Germinal center (tissue), 1 donor: ENCODE data around the gene NKAIN4.

ENCODE experiments used
- DNase-seq: peaks from one replicate; pipeline ENCODE4 v3.0.0; 2012; ENCODE audit warnings: mixed read lengths, low spot score

Gene NKAIN4

DNA sequence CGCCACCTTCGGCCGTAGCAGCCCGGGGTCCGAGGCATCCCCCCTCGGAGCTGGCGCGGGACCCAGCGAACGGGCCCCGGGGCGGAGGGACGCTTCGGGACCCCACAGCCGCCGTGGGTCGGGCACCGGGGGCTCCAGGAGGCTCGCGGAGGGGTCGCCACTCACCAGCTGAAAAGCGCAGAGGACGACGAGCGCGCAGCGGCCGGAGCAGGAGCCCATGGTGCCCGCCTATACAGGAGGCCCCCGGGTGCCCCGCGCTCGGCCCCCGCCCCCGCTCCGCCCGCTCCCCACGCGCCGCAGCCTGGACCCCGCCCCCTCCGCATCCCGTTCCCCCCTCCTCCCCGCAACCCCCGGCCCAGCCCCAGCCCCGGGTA is at the start of gene NKAIN4:
Gene NKAIN4 (minus strand): TSS at position 232 of the 374 bp plus-strand sequence. CDS start 13 bp downstream, at position 219.
- DNase-seq = no peak

DNA sequence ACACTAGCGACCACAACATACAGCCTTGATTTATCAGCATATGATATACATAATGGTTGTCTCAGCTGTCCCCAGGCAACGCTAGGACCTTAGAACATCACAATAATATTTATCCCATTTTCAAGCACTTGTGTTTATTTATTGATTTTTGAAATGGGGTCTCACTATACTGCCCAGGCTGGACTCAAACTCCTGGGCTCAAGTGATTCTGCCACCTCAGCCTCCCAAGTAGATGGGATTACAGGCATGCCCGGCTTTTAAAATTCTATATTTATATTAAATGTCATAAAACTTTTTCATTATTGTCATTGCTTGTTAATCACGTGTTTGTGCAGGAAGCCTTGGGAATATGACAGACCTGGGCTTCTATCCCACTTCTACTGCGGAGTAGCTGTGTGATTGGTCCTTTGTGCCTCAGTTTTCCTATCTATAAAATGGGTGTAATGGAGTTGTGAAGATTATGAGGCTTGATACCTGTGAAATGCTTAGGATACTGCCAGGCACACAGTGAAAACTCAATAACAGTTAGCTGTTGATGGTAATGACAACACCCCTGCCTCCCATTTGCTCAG is 48.9 kb upstream of the NKAIN4 start:
- no peak for DNase-seq

- no peak for DNase-seq
These were observed 47.4 kb upstream of the NKAIN4 start for GRCh38 chr20:63301671-63302070.

DNA sequence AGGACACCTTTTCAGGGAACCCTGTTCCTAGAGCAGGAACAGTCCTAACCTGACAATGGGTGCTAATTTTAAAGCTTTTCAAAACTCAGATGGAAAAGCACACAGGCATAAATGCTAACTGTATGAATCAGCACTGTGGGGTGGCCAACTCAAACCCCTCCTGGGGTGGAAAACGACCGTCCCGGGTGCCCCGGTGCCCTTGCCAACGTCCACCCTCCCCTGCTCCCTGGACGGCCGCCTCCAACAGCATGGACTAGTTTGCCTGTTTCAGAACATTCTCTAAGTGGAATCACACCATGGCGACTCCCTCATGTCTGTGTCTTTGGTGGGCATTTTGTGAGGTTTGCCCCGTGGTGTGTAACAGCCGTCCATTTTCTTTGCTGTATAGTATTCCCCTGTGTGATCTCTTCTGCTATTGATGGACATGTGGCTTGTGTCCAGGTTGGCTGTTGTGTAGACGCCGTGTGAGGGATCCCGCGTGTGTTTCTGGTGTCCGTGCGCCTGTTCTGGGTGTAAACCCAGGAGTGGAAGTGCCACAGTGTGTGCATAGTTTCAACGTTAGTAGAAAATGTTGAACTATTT is 44.6 kb upstream of the NKAIN4 start:
- DNase-seq = no peak

GRCh38 chr20:63297796-63298572 is 43.7 kb upstream of the NKAIN4 start:
- no peak for DNase-seq

- DNase-seq = no peak
These were observed 43.1 kb upstream of the NKAIN4 start for GRCh38 chr20:63297371-63297781.

- no peak for DNase-seq
These were observed 42.5 kb upstream of the NKAIN4 start for GRCh38 chr20:63296531-63297299.

DNA sequence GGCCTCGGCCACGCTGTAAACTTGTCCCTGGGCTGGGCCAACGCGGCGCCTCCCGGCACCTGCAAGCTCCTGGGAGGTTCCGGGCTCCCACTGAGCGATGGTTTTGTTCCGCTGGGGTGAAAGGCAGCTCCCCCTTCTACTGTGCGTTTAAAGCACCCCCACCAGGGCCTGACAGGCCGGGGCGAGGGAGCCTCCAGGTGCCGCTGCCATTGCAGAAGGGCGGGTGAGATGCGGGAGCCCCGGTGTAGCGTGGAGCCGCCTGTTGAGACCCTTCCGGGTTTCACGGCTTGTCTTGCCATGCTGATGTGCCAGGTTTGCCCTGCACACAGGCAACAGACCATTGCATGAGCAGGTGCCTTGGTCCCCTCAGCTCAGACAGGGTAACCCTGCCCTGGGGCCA is 41.6 kb upstream of the NKAIN4 start:
- DNase-seq = no peak

- no peak for DNase-seq
These were observed 41.2 kb upstream of the NKAIN4 start for GRCh38 chr20:63295422-63295821.

DNA sequence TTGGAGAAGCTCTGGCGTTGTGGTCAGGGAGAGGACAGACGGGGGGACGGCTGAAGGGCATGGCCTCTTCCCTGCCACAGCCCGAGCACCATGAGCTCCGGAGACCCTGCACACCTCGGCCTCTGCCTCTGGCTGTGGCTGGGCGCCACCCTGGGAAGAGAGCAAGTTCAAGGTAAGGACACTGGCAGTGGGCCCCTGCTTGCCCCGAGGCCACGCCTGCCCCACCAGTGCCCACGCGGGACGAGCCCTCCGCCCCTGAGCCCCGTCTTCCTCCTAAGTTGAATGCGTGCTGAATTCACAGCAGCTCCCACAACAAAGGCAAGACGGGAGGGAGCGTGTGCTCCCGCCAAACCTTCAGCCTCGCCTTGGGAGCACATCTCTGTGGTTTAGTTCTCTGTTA is 40.8 kb upstream of the NKAIN4 start:
- no peak for DNase-seq

DNA sequence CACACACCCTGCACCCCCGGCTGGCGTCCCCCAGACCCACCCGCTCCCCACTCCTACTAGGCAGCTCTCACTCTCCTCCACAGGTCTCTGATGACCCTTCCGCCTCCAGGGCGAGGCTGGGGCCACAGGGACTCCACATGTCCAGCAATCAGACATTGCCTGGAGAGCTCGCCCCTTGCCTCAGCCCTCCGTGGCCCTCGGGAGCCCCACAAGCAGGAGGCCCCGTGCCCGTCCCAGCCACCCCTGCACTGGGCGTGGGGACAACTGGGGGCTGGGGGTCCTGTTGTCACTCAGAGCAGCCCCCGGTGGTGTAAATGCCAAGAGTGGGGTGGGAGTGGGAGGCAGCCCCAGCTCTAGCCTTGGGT is 40.3 kb upstream of the NKAIN4 start:
- DNase-seq = no peak

- no peak for DNase-seq
These were observed 39.7 kb upstream of the NKAIN4 start for GRCh38 chr20:63293871-63294535.

DNA sequence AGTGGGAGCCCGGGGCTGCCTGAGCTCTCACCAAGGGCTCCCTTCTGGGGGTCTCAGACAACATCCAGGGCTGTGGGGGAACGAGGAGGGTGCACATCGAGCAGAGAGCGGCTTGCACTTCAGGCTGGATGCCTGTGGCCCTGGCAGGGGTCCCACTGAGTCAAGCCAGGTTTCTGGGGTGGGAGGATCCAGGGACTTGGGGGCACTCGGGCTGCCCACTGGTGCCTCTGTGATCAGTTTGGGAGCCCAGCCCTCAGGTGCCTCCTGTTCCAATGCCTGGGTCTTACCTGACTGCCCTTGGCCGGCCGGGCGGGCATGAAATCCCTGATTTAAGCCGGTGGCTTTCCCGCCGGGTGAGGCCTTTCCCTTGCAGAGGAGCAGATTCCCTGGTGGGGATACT is 39.2 kb upstream of the NKAIN4 start:
- no peak for DNase-seq

- no peak for DNase-seq
These were observed 38.6 kb upstream of the NKAIN4 start, which contains the start of gene COL20A1 for GRCh38 chr20:63292904-63293303. Gene COL20A1 (plus strand): TSS chr20:63293186. CDS start chr20:63295108, 1,922 bp downstream.

- DNase-seq = no peak
These were observed 38.0 kb upstream of the NKAIN4 start for GRCh38 chr20:63292292-63292701.

DNA sequence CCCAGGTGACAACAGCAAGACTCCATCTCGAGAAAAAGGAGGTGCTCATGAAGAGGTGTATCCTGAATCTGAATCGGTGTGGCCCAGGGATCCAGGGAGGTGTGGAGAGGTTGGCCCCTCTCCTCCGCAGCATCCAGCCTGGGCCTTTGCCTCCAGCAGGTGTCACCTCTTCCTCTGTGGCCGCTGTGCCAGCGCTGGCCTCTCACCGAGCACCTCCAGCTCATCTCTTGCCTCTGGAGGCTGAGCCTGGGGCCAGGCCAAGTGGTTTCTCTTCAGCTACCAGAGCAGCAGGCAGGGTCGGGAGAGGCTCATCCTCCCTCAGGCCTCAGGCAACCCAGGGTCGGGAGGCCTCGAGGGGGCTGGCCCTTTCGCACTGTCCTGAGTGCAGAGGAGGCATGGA is 37.5 kb upstream of the NKAIN4 start:
- no peak for DNase-seq

DNA sequence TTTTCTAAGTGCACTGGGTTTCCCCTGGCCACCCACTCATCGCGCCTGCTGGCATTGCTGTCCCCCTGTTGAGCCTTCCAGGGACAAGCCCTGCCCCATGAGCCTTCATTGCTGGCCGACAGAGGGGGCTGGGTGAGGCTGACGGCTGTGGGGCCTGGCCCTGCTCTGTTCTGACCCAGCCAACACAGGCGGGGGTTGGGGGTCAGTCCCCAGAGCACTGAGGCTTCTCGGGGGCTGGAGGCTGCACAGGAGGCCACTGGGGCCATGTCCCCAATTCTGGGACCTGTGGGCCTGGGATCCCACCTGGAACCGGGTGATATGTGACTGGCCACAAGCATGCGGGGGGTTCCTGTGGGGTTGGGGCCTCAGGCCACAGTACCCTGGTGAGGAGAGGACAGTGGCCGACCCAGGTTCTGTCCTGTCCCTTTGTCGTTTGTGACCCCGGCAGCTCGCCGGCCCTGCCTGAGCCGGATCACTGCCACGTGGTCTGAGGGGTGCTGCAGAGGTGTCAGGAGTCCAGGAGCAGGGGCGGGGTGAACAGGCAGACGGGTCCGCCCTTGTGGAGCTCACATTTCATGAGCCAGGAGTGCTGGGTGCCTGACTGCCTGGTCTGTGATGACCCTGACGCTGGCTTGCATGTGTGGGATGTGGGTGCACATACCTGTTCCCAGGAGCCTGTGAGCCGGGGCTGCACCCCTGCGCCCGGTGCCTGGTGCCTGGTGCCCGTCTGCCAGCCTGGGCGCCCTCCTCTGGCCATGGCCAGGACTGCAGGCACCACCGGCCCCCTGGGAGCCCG is 36.6 kb upstream of the NKAIN4 start:
- DNase-seq = peak; percentile 87

DNA sequence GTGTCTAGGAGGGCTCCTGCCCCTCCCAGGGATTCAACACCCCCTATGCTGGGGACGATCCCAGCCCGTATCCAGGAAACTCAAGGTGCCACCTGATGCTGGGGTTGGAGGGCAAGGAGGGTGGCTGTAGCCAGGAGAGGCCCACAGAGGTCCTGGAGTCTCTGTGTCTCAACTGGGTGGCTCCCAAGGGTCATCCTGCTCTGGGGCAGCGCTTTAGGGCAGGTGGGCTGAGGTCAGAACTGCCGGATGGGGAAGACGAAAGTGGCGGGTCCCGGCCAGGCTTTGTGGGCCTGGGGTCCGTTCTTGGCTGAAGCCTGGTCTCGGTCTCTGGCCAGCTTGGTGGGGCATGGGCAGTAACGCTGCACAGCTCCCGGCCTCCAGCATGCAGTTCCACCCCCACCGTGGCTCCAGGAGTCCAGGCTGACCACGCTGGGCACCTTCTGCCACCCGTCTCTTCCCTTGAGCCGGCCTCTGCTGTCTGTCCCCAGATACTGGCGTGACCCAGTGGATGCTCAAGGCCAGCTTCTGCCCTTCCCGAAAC is 35.9 kb upstream of the NKAIN4 start:
- DNase-seq = no peak

GRCh38 chr20:63289311-63290135 is 35.3 kb upstream of the NKAIN4 start:
- no peak for DNase-seq
